HG03378 (cell line): Measurements from ENCODE around the gene KRTAP4-6.
"Not testable (repeated sequence)": the region's sequence is repeated elsewhere in the genome, so short reads cannot be mapped to it uniquely, and the experiment has no call there.

Source experiments
- ATAC-seq: cut with Tn5 transposase; IDR thresholded peaks from one replicate; pipeline ENCODE4 v1.9.1; 2021; ENCODE audit warnings: mild to moderate bottlenecking, moderate library complexity; ENCODE audit not compliant: unreplicated experiment

The KRTAP4-6 gene

DNA sequence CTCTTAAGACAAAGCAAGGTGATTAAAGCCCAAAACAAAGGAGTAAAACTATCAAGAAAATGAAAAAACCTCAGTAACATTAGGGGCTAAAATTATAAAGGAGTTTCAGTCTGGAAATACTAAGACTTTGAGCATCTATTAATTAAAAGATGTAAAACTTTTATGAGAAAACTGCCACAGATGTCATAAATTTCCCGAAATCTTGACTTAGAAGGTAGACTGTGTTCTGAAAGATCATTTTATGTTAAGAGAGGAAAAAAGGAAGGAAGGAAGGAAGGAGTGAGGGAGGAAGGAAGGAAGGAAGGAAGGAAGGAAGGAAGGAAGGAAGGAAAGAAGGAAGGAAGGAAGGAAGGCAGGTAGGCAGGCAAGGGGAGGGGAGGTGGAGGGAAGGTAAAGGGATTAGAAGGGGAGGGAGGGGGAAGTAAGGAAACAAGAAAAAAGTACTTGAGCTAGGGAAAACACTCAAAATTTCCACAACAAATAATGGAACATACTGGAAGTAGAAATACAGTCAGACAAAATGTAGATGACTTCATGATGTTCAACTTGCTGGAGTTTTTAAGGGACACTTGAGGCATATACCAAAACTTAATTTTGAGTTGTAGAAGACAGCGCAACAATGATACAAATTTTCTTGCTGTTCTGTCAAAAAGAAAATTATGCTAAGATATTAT, 7.3 kb upstream of the KRTAP4-6 start:
- ATAC-seq: no peak

DNA sequence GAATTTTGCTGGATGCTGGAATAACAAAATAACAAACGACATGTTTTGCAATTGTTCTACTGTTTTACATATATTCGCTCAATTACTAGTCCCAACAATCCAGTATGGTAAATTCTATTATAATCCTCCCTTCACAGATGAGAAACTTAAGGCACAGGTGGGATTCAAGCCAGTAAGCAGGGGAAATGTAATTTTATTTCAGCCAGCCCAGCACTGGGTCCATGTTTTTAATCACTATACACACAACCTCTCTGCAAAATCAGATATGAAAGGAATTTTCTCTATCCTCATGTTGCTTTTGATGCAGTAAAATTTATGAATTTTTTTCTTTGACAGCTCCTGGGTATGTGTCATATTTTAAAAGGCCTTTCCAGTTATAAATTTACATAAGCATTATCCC, 4.9 kb upstream of the KRTAP4-6 start:
- no peak for ATAC-seq

DNA sequence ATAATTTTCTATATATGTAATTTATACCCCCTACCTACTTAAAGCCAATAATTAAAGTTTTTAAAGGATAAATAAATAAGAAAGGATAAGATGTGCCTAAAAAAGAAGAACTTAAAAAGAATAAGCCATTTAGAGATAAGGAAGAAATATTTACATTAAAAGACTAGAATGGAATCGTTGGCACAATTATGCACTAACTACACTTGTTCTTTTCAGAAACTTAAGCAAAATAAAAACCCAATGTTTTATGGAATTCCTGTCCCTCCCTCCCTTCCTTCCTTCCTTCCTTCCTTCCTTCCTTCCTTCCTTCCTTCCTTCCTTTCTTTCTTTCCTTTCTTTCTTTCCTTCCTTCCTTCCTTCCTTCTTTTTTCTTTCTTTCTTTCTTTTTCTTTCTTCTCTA, 4.5 kb upstream of the KRTAP4-6 start:
- ATAC-seq: no peak

DNA sequence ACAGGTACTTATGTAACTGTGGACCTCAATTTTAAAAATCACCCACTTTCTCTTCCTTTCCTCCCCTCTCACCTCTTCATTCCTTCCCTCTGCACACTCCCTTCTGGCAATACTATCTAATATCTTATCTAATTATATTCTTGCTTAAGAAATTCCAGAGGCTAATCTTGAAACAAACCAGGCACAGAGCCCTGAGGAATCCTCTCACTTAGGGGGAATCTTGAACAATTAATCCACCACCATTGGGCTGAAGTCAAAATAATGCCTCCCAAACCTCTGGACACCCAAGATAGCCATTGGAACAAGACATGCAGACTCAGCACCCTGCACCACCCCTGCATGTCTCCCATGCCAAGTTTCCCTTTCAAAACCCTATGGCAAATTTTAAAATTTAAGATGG, 1.0 kb upstream of the KRTAP4-6 start:
- no peak for ATAC-seq

DNA sequence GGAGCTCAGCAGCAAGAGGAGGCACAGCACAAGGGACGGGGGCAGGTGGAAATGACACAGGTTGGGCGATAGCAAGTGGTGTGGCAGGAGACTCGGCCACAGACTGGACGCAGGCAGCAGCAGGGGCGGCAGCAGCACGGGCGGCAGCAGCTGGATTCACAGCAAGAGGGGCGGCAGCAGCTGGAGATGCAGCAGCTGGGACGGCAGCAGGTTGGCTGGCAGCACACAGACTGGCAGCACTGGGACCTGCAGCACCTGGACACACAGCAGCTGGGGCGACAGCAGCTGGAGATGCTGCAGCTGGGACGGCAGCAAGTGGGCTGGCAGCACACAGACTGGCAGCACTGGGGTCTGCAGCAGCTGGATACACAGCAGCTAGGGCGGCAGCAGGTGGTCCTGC, 479 bp downstream of the KRTAP4-6 start:
- ATAC-seq: not testable (repeated sequence)

DNA sequence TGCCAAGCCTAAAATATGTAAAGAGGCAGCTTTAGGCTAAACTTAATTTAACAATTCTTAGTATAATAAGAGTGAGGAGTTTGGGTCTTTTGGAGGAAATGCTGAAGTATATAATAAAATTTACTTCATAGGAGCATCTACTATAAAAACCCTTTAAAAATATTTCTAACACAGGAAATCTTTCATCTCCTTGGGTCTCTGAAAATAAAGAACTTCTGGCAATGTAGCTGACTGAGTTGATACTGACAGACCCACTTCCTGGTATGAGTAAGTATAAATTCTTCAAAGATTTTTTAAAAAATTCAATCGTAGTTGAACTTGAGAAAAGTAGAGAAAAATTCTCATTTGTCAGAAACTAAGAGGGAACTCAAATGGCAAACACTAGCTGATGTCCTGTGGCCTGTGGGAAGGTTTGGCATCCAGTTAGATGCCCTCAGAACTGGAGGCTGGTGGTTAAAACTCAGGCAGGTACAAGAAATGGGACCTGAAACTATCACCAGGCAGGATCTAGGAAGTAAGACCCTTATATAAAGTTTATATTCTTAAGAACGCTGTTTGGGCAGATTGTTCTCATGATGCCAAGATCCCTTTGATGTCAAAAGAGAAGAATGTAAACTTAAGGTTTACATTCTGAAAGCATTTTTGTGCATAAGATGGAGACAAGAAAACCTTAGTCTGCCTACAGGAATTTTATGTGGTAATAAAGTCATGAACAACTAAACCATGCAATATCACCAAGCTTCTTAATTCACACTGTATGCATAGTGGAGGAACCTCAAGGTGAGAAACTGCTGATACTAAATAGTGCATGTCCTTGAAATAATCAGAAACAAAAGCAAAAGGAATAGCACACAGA, 6.2 kb downstream of the KRTAP4-6 start:
- no peak for ATAC-seq

DNA sequence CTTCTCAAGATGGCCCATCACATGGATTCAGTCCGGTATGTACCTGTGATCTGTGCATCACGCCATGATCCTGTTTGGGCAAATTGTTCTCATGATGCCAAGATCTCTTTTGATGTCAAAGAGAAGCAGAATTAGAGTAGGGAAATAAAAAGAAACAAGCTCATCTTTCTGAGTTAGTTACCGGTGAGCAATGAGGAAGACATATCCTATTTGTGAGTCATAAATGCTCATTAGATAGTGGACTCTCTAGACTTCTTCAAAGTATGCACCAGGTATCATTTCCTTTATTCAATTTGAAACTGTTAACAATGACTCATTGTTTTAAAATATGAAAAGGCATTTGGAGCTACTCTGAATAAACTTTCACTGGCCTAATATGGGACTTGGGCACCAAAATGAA, 8.4 kb downstream of the KRTAP4-6 start:
- no peak for ATAC-seq

DNA sequence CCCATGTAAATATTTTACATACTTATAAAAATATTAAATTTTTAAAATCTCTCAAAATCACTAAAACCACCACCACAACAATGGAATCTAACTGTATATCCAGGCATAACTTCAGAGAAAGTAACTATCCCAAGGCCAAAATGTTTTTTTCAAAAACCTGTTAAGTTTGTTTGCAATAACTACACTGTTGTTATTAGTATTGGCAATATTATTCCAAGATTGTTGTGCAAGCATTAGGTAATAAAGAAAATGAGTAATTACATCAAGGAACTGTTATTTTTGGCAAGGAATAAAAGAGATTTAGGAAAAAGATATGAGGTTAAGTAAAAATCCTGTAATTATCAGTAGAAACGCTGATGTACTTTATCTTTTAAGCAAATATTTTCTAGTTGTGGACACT, 13.0 kb downstream of the KRTAP4-6 start:
- ATAC-seq: no peak

DNA sequence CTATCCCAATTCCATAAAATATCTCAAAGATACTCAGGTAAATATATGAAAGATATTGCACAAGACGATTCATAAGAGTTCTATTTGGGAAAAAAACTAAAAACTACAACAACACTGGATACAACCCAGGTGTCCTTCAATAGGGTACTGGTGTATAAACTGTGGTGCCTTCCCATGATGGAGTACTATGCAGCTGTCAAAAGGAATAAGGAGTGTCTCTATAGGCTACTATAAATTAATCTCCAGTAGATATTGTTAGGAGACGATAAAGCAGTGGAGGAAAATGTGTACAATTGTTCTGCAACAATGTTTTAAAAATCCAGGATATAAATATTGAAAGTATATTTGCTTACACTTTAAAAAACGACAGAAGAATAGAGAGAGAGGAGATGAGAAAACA, 13.9 kb downstream of the KRTAP4-6 start:
- ATAC-seq: no peak

DNA sequence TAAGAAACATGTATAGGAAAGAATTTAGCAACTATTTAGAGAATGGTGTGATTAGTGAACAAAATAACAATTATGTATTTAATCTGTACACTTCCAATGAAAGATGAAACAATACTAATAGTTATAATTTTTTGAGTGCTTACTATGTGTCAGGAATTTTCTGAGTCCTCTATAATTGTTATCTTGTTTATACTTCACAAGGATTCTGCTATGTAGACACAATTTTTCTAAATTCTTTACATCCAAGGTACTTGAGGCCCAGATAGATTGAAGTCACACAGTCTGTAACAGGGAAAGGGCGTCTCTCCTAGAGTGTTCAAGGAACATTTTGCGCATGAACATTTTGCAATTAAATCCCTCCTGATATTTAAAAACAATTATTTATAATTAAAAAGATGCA, 15.3 kb downstream of the KRTAP4-6 start:
- ATAC-seq: no peak

DNA sequence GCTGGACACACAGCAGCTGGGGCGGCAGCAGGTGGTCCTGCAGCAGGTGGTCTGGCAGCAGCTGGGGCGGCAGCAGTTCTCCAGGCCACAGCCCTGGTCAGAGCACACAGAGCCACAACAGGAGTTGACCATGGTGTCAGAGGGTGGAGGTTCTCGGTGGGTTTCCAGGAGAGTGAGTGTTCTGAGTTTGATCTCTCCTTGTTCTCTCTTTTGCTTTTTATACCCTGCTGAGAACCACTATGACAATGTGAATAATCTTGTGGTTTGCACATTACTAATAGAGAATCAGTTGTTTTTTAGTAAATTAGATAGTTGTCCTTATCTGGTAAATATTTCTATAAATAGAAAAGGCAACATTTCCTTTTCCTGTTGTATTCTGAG, 16.4 kb downstream of the KRTAP4-6 start, which contains the start of gene KRTAP4-12:
Gene KRTAP4-12 (minus strand): TSS at position 192 of the 381 bp plus-strand sequence. CDS start 60 bp downstream, at position 132.
- not testable (repeated sequence) for ATAC-seq

DNA sequence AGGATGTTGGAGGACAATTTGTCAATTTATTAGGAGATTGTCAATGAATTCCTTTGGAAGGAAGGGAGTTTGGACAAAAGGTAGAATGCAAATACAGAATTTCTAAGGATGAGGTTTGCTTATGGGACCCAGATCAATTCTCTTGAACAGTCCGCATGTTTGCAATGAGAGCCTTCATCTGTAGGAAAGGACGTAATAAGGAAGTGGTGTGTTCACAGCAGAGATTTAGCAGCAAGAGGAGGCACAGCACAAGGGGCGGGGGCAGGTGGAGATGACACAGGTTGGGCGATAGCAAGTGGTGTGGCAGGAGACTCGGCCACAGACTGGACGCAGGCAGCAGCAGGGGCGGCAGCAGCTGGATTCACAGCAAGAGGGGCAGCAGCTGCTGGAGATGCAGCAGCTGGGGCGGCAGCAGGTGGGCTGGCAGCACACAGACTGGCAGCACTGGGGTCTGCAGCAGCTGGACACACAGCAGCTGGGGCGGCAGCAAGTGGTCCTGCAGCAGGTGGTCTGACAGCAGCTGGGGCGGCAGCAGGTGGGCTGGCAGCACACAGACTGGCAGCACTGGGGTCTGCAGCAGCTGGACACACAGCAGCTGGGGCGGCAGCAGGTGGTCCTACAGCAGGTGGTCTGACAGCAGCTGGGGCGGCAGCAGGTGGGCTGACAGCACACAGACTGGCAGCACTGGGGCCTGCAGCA, 16.9 kb downstream of the KRTAP4-6 start:
- not testable (repeated sequence) for ATAC-seq

DNA sequence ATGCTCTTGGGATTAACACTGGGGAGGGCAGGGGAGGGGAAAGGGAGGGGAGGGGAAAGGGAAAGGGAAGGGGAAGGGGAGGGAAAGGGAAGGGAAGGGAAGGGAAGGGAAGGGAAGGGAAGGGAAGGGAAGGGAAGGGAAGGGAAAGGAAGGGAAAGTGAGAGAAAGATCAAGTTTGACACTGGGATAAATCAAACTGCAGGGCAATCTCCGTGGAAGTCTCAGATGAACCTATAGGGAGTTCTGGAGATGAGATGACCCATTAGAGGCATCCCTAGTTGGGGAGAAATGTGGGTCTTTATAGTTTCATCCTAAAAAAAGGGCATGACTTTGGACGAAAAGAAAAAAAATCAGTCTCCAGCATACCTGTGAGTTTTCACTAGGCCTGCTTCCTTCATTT, 18.6 kb downstream of the KRTAP4-6 start:
- ATAC-seq: no peak

DNA sequence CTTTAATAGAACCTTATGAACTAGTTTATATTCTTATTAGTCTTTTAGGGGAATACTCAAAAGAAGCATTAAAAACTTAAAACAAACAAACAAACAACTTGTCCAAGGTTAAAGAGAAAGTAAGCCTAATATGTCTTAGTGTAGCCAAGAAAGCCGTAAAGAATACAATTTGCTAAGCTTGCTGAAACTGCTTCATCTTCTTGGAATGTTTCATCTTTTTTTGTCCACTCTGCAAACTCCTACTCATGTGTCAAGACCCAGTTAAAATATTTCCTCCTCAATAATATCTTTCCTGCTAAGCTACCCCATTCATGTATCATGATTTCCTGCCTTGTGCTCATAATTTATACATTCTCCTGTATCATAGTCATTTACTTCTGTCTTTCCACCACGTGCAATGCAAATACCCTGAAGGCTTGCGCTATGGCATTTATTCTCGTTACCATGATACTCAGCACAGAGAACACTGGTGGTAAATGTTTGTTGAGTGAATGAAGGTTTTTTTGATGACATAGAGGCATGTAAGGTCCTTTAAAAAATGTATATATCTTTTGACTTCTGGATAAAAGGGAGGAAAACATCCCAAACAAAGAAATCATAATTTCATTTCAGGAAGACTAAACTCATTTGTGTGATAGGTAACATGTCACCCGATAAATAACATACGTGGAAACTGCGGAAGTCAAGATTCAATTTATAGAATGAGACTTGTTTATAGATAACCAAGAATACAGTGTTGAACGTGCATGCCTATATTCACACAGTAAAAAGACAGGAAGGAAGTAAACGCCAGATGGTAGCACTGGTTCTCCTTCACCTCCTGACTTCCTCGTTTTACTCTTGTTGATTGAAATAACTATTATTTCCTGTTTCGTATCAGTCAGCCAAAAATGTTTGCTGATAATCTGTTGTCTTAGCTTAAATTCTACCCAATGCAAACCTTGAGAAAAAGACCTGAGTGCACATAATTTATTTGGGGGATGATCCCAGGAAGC, 20.4 kb downstream of the KRTAP4-6 start:
- ATAC-seq: not testable (repeated sequence)

DNA sequence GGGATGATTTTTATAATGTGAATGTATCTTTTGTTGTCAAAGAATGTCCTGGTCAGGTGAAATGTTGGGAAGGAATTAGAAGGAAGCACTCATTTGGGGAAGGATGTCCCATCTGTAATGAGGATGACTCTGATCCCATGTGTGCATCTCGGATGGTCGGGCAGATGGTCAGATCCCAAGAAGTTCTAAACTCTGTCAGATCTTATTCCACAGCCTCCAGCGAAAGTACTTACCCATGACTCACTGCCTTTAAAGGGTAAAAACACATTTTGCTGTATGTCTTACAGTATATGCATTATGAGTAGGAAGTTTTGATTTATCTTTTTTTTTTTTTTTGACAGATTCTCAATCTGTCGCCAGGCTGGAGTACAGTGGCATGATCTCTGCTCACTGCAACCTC, 21.6 kb downstream of the KRTAP4-6 start:
- no peak for ATAC-seq

DNA sequence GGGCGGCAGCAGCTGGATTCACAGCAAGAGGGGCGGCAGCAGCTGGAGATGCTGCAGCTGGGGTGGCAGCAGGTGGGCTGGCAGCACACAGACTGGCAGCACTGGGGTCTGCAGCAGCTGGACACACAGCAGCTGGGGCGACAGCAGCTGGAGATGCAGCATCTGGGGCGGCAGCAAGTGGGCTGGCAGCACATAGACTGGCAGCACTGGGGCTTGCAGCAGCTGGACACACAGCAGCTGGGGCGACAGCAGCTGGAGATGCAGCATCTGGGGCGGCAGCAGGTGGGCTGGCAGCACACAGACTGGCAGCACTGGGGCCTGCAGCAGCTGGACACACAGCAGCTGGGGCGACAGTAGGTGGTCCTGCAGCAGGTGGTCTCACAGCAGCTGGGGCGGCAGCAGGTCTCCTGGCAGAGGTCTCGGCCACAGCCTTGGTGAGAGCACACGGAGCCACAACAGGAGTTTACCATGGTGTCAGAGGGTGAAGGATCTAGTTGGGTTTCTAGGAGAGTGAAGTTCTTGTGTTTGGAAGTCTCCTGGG, 22.4 kb downstream of the KRTAP4-6 start, which contains the start of gene KRTAP4-11:
Gene KRTAP4-11 (minus strand): TSS at position 528 of the 541 bp plus-strand sequence. CDS start 58 bp downstream, at position 470.
- not testable (repeated sequence) for ATAC-seq

DNA sequence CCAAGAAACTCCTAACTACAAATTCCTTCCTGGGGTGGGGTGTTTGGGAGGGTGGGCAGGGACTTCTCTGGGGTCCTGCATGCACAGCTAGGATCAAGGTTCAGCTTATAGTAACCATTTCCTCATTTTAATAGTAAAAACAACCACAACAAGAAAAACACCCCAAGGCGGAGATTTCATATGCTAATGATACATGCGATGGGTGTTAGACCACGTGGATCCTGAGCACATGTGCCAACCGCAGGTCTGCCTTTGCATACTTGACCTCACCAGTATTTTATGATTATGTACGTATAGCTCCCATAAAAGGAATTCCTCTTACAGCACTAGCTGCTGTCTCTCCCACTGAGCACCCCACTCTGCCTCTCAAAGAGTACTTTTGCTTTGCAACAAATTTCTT, 24.0 kb downstream of the KRTAP4-6 start:
- ATAC-seq: no peak

DNA sequence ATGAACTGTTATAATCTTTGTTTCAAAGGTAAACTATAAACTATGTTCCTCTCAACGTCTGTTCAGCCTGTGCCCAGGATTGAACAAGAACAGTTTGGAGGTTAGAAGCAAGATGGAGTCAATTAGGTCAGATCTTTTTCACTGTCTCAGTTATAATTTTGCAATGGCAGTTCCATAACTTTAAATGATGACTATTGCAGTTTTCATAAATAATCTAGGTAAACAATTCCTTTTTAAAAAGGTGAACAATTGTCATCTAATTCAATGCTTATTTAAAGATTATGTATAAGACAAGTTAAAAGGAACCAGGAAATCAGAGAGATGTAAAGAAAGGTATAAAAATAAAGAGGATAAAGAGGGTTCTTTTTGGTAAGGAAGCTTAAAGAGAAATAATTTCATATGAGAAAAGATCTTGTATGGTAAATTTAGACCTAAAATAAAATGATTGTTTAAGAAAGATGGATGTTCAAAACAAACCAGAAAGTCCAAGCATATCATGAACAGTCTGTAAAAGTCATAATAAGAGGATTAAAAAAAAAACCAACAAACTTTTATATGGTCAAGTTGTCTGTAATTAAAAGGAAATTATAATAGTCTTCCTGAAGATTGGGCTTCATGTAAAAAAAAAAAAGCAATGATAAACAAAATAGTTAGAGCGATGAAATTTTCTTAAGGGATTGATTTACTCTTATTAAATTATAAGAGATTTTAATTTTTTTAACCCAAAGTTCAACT, 29.0 kb downstream of the KRTAP4-6 start:
- ATAC-seq: no peak

DNA sequence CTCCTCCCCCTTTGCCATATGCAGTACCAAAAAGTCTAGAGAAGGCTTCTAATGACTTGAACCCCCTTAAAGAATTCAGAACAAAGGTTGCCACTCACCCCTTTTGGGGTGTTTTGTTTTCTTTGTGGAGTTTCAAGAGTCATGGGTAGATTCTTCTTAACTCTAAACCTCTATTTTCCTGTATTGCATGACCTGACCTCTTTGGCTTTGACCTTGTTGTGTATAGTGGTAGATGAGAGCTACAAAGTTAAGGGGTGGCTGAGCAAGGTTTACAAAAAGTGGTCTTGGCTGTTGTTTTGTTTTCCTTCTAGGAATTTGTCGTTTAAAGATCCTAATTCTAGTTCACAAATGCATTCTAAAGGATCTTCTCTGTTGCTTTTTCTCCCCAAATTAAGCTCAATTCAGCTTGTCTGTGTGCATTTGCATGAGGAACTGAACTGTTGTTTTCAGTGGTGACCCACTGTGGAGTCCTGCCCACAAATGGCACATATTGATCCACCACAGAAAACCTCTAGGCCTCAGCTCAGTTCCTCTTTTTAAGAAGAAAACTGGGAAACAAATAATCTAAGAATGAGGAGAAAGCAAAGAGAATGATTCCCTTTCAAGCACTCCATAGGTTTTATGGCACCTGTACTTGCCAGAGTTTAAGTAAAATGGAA, 31.5 kb downstream of the KRTAP4-6 start:
- not testable (repeated sequence) for ATAC-seq
